ENCODE measurements around the gene C1QL4.
A peak's percentile ranks its signal among the peaks of the same experiment; 100 is the strongest.
"Not testable (repeated sequence)": the region's sequence is repeated elsewhere in the genome, so short reads cannot be mapped to it uniquely, and the experiment has no call there.

C1QL4 gene

GRCh38 chr12:49288412-49288853, 48.6 kb downstream of the C1QL4 start:
- TF ChIP-seq CTCF (conservative IDR thresholded peaks at IDR 0.05), result peak; percentile 92
- H3K27ac ChIP-seq, result no peak overlapping the region

DNA sequence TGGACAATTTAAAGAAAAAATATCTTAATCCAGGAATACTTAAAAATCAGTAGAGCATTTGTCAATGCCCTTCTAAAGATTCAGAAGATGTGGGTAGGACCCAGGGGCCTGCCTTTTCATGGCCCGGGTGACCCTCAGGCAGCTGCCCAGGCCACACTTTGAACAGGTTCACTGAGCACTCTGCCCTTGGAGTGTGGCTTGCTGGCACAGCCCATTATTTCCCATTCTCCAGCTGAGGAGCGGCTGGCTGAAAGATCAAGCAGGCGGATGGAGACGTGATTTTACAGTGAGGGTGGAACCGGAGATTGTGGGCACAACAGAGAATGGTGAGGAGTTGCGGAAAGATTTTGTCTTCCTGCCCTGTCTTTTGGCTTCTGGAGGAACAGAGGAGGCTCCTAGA, 49.1 kb downstream of the C1QL4 start:
- H3K27ac ChIP-seq, result no peak overlapping the region
- TF ChIP-seq CTCF (conservative IDR thresholded peaks at IDR 0.05), result no peak

DNA sequence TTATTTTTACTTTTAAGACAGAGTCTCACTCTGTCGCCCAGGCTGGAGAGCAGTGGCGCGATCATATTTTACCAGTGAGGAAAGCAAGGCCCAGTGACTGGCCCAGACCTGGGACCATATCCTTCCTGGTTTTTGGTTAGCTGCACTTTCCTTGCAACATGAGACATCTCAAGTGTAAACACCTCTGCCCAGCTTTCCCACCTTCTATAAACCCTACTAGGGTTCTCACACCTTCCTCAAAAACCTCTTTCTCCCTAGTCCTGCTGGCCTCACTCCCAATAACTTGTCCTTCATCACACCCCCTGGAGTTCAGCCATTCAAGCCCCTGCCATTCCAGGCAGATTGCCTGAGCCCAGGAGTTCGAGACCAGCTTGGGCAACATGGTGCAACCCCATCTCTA, 52.3 kb downstream of the C1QL4 start:
- TF ChIP-seq CTCF (conservative IDR thresholded peaks at IDR 0.05), result no peak

GRCh38 chr12:49283541-49284429, 53.2 kb downstream of the C1QL4 start:
- no peak overlapping the region for H3K27ac ChIP-seq
- TF ChIP-seq CTCF (conservative IDR thresholded peaks at IDR 0.05), result no peak

More for the DNA sequence above, 52.3 kb downstream of the C1QL4 start:
- no peak overlapping the region for H3K27ac ChIP-seq

DNA sequence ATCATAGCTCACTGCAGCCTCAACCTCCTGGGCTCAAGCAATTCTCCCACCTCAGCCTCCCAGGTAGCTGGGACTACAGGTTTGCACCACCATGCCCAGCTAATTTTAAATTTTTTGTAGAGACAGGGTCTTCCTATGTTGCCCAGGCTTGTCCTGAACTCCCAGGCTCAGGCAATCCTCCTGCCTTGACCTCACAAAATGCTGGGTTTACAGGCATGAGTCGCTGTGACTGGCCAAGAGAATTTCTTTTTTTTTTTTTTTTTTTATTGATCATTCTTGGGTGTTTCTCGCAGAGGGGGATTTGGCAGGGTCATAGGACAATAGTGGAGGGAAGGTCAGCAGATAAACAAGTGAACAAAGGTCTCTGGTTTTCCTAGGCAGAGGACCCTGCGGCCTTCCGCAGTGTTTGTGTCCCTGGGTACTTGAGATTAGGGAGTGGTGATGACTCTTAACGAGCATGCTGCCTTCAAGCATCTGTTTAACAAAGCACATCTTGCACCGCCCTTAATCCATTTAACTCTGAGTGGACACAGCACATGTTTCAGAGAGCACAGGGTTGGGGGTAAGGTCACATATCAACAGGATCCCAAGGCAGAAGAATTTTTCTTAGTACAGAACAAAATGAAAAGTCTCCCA, 54.1 kb downstream of the C1QL4 start:
- not testable (repeated sequence) for H3K27ac ChIP-seq

Data from VCaP (cell line).